GM18498 (cell line): ENCODE data around the gene ST3GAL6.

Source experiments
- ATAC-seq: cut with Tn5 transposase; IDR thresholded peaks from one replicate; pipeline ENCODE4 v1.9.1; 2021; ENCODE audit warnings: mild to moderate bottlenecking, moderate library complexity; ENCODE audit not compliant: unreplicated experiment

Gene ST3GAL6

GRCh38 chr3:98843266-98843959 is 80.3 kb downstream of the ST3GAL6 start:
- no peak for ATAC-seq
